ENCODE measurements around the gene GALNT12.

The GALNT12 gene

GRCh38 chr9:98801969-98802371, 5.5 kb upstream of the GALNT12 start:
- DNase-seq (ENCODE audit: low spot score) = no peak

GRCh38 chr9:98804083-98804482, 3.4 kb upstream of the GALNT12 start:
- DNase-seq (ENCODE audit: low spot score) = no peak

GRCh38 chr9:98805506-98806272, 1.8 kb upstream of the GALNT12 start:
- no peak for DNase-seq (ENCODE audit: low spot score)

- DNase-seq (ENCODE audit: low spot score) = no peak
Observed at GRCh38 chr9:98806394-98807035, 955 bp upstream of the GALNT12 start.

GRCh38 chr9:98807814-98808195, 335 bp downstream of the GALNT12 start:
- no peak for DNase-seq (ENCODE audit: low spot score)

GRCh38 chr9:98808411-98808815, 943 bp downstream of the GALNT12 start:
- no peak for DNase-seq (ENCODE audit: low spot score)

- no peak for DNase-seq (ENCODE audit: low spot score)
Observed at GRCh38 chr9:98808875-98809274, 1.4 kb downstream of the GALNT12 start.

GRCh38 chr9:98809311-98810101, 2.0 kb downstream of the GALNT12 start:
- no peak for DNase-seq (ENCODE audit: low spot score)

- DNase-seq (ENCODE audit: low spot score) = no peak
Observed at GRCh38 chr9:98810102-98810842, 2.8 kb downstream of the GALNT12 start.

- no peak for DNase-seq (ENCODE audit: low spot score)
Observed at GRCh38 chr9:98811051-98811650, 3.7 kb downstream of the GALNT12 start.

GRCh38 chr9:98815391-98815951, 8.0 kb downstream of the GALNT12 start:
- no peak for DNase-seq (ENCODE audit: low spot score)

- no peak for DNase-seq (ENCODE audit: low spot score)
Observed at GRCh38 chr9:98818764-98819163, 11.3 kb downstream of the GALNT12 start.

- no peak for DNase-seq (ENCODE audit: low spot score)
Observed at GRCh38 chr9:98819231-98819630, 11.8 kb downstream of the GALNT12 start.

GRCh38 chr9:98821831-98822230, 14.4 kb downstream of the GALNT12 start:
- DNase-seq (ENCODE audit: low spot score) = no peak

GRCh38 chr9:98822661-98823060, 15.2 kb downstream of the GALNT12 start:
- DNase-seq (ENCODE audit: low spot score) = no peak

GRCh38 chr9:98823666-98824334, 16.3 kb downstream of the GALNT12 start:
- no peak for DNase-seq (ENCODE audit: low spot score)

- DNase-seq (ENCODE audit: low spot score) = no peak
Observed at GRCh38 chr9:98825414-98825813, 17.9 kb downstream of the GALNT12 start.

- DNase-seq (ENCODE audit: low spot score) = no peak
Observed at GRCh38 chr9:98826716-98827115, 19.2 kb downstream of the GALNT12 start.

- DNase-seq (ENCODE audit: low spot score) = no peak
Observed at GRCh38 chr9:98829766-98830165, 22.3 kb downstream of the GALNT12 start.

GRCh38 chr9:98830554-98830953, 23.1 kb downstream of the GALNT12 start:
- DNase-seq (ENCODE audit: low spot score) = no peak

- no peak for DNase-seq (ENCODE audit: low spot score)
Observed at GRCh38 chr9:98831696-98832095, 24.2 kb downstream of the GALNT12 start.

Data from putamen (tissue), 1 donor.